H1 (cell line): ENCODE data around the gene GFY. TPM values are rescaled to one million over a fixed set of nuclear protein-coding genes. Genes with fewer than 3 reads are reported as not detected.

Experiments
- CTCF ChIA-PET: fragments of 300-600 bp; sonication (Branson Sonifier 250); formaldehyde crosslinking; loops from one replicate; lab custom pipeline; 2021; ENCODE audit not compliant: partially characterized antibody; lab: Charles Lee
- POLR2A ChIA-PET: fragments of 300-600 bp; sonication (Branson Sonifier 250); formaldehyde crosslinking; loops from one replicate; lab custom pipeline; 2021; ENCODE audit warnings: inconsistent platforms; ENCODE audit not compliant: partially characterized antibody; lab: Charles Lee
- DNase-seq, 2 experiments: peaks; one replicate each; pipeline versions ENCODE4 v3.0.0 to v3.0.0-alpha.2; 2010 to 2022; ENCODE audit warnings: low spot score in 2 of 2, low read depth in 1 of 2, mixed read lengths in 1 of 2
- FAIRE-seq: peaks from 2 replicates; lab custom pipeline; 2011; peaks lifted over from hg19 to GRCh38; lab: Jason Lieb, UNC
- H2AFZ ChIP-seq: 2 replicates; pipeline ENCODE4 v1.8.1; 2012; ENCODE audit warnings: low read length, inconsistent platforms
- H2AK5ac ChIP-seq: 2 replicates; pipeline ENCODE4 v1.6.1; 2013; ENCODE audit warnings: low read depth, low read length
- H2BK120ac ChIP-seq: replicated peaks from 2 replicates; pipeline ENCODE3; 2013; ENCODE audit warnings: low read depth, low read length, inconsistent platforms
- H2BK12ac ChIP-seq: 2 replicates; pipeline ENCODE4 v1.6.1; 2013; ENCODE audit warnings: low read depth, low read length
- H2BK15ac ChIP-seq: 2 replicates; pipeline ENCODE4 v1.6.1; 2013; ENCODE audit warnings: low read length
- H2BK20ac ChIP-seq: 2 replicates; pipeline ENCODE4 v1.6.1; 2013; ENCODE audit warnings: low read length
- H2BK5ac ChIP-seq: 2 replicates; pipeline ENCODE4 v1.6.1; 2013; ENCODE audit warnings: low read depth, low read length
- H3K14ac ChIP-seq: 2 replicates; pipeline ENCODE4 v1.6.1; 2013; ENCODE audit warnings: inconsistent platforms; ENCODE audit not compliant: insufficient read length
- H3K18ac ChIP-seq: 2 replicates; pipeline ENCODE4 v1.6.1; 2013; ENCODE audit warnings: low read length; ENCODE audit errors: extremely low read depth
- H3K23ac ChIP-seq: 2 replicates; pipeline ENCODE4 v1.6.1; 2013; ENCODE audit warnings: inconsistent platforms; ENCODE audit not compliant: insufficient read length
- H3K23me2 ChIP-seq: 2 replicates; pipeline ENCODE4 v1.6.1; 2013; ENCODE audit warnings: low read depth, low read length
- H3K27ac ChIP-seq: 2 replicates; pipeline ENCODE4 v1.6.1; 2011; ENCODE audit warnings: low read depth, low read length, inconsistent platforms
- H3K27me3 ChIP-seq, 4 experiments: replicated peaks in 1 of 4; 1 replicate in 1 of 4; 2 replicates in 3 of 4; pipeline versions ENCODE4 v1.6.1 to v1.8.1; 2011 to 2013; ENCODE audit warnings: low read length in 3 of 4, mild to moderate bottlenecking in 3 of 4, inconsistent platforms in 2 of 4, mixed read lengths in 2 of 4, moderate library complexity in 1 of 4; ENCODE audit not compliant: control insufficient read depth in 3 of 4, insufficient read depth in 3 of 4; ENCODE audit errors: extremely low read depth in 1 of 4
- H3K36me3 ChIP-seq, 4 experiments: 2 replicates each; pipeline versions ENCODE4 v1.6.1 to v1.8.1; 2011 to 2013; ENCODE audit warnings: mild to moderate bottlenecking in 4 of 4, low read length in 3 of 4, moderate library complexity in 2 of 4, control low read depth in 1 of 4, inconsistent platforms in 1 of 4; ENCODE audit not compliant: insufficient read depth in 4 of 4, control insufficient read depth in 2 of 4
- H3K4ac ChIP-seq: replicated peaks from 2 replicates; pipeline ENCODE3; 2013; ENCODE audit warnings: low read length, low read depth, mixed read lengths, inconsistent platforms; ENCODE audit not compliant: insufficient read length
- H3K4me1 ChIP-seq, 4 experiments: replicated peaks in 1 of 4; 1 replicate in 1 of 4; 2 replicates in 3 of 4; pipeline versions ENCODE4 v1.6.1 to v1.8.1; 2011 to 2013; ENCODE audit warnings: low read length in 3 of 4, inconsistent platforms in 2 of 4, mixed read lengths in 1 of 4; ENCODE audit not compliant: insufficient read depth in 4 of 4, control insufficient read depth in 3 of 4
- H3K4me2 ChIP-seq, 2 experiments: 2 replicates each; pipeline versions ENCODE4 v1.6.1 to v1.8.1; 2011 to 2013; ENCODE audit warnings: low read depth in 2 of 2, low read length in 2 of 2, control low read depth in 1 of 2, inconsistent platforms in 1 of 2, mild to moderate bottlenecking in 1 of 2; ENCODE audit not compliant: insufficient read depth in 1 of 2
- H3K4me3 ChIP-seq, 4 experiments: fragments of 200-600, 300-600 bp in 1 of 4; sonication (generic), shearing (Covaris generic), sonication (Bioruptor Twin) in 1 of 4; 2 replicates each; pipeline versions ENCODE4 v1.5.1 to v1.8.1; 2011 to 2016; ENCODE audit warnings: low read length in 4 of 4, low read depth in 3 of 4, control low read depth in 2 of 4, inconsistent platforms in 2 of 4, mild to moderate bottlenecking in 2 of 4, mixed read lengths in 1 of 4, moderate library complexity in 1 of 4; ENCODE audit not compliant: insufficient read depth in 2 of 4; ENCODE audit errors: extremely low read depth in 1 of 4
- H3K56ac ChIP-seq: replicated peaks from 2 replicates; pipeline ENCODE3; 2013; ENCODE audit warnings: low read depth, mild to moderate bottlenecking, mixed read lengths, low read length, inconsistent platforms; ENCODE audit not compliant: insufficient read length
- H3K79me1 ChIP-seq: 2 replicates; pipeline ENCODE4 v1.6.1; 2013; ENCODE audit warnings: low read depth, low read length, control low read depth
- H3K79me2 ChIP-seq, 2 experiments: 2 replicates each; pipeline versions ENCODE4 v1.6.1 to v1.8.1; 2012 to 2013; ENCODE audit warnings: low read length in 2 of 2, mild to moderate bottlenecking in 2 of 2, inconsistent platforms in 1 of 2; ENCODE audit not compliant: insufficient read depth in 2 of 2, control insufficient read depth in 1 of 2
- H3K9ac ChIP-seq, 4 experiments: replicated peaks in 1 of 4; 1 replicate in 1 of 4; 2 replicates in 3 of 4; pipeline versions ENCODE4 v1.6.1 to v1.8.1; 2011 to 2013; ENCODE audit warnings: low read depth in 3 of 4, low read length in 3 of 4, control low read depth in 2 of 4, mild to moderate bottlenecking in 2 of 4, moderate library complexity in 2 of 4, inconsistent platforms in 1 of 4; ENCODE audit errors: extremely low read depth in 1 of 4
- H3K9me3 ChIP-seq, 2 experiments: 2 replicates each; pipeline versions ENCODE4 v1.6.1 to v1.8.1; 2012 to 2013; ENCODE audit warnings: mild to moderate bottlenecking in 2 of 2, moderate library complexity in 2 of 2, control low read depth in 1 of 2, inconsistent platforms in 1 of 2, low read depth in 1 of 2, low read length in 1 of 2, mixed read lengths in 1 of 2; ENCODE audit not compliant: insufficient read depth in 2 of 2
- H4K20me1 ChIP-seq, 2 experiments: replicated peaks in 1 of 2; 2 replicates each; pipeline versions ENCODE3 to v1.8.1; 2011 to 2013; ENCODE audit warnings: inconsistent platforms in 2 of 2, low read length in 2 of 2, mild to moderate bottlenecking in 1 of 2; ENCODE audit not compliant: insufficient read depth in 2 of 2, control insufficient read depth in 1 of 2
- H4K5ac ChIP-seq: 2 replicates; pipeline ENCODE4 v1.6.1; 2013; ENCODE audit warnings: low read length, low read depth, mixed read lengths, inconsistent platforms; ENCODE audit not compliant: insufficient read length
- H4K8ac ChIP-seq: 2 replicates; pipeline ENCODE4 v1.8.0; 2013; ENCODE audit warnings: mild to moderate bottlenecking, moderate library complexity, low read length, inconsistent platforms; ENCODE audit not compliant: insufficient read depth; ENCODE audit errors: extremely low read depth
- H4K91ac ChIP-seq: replicated peaks from 2 replicates; pipeline ENCODE3; 2013; ENCODE audit warnings: low read length, mixed read lengths, inconsistent platforms; ENCODE audit not compliant: insufficient read length
- KDM1A ChIP-seq: fragments of 200-600, 300-600 bp; sonication (generic); IDR thresholded peaks from 2 replicates; pipeline ENCODE4 v1.7.1; 2016; ENCODE audit warnings: mild to moderate bottlenecking, low read length, borderline replicate concordance
- RBBP5 ChIP-seq: IDR thresholded peaks from 2 replicates; pipeline ENCODE4 v1.7.1; 2012; ENCODE audit warnings: low read depth, mild to moderate bottlenecking, inconsistent platforms, low read length, moderate library complexity, borderline replicate concordance
- SIX5 ChIP-seq: IDR thresholded peaks from 2 replicates; pipeline ENCODE4 v1.6.1; 2011; ENCODE audit warnings: mild to moderate bottlenecking, low read depth, low read length
- WGBS, 2 experiments: shearing (Covaris generic) in 1 of 2; methylation state at CpG; one replicate each; pipeline versions ENCODE4 v1.1.6 to v1.1.7; 2013 to 2015; ENCODE audit warnings: low lambda C conversion rate in 2 of 2, mixed read lengths in 2 of 2, inconsistent platforms in 1 of 2, low coverage in 1 of 2, missing lambda C conversion rate in 1 of 2; ENCODE audit not compliant: insufficient replicate concordance in 2 of 2, insufficient coverage in 1 of 2, insufficient read length in 1 of 2; ENCODE audit errors: extremely low coverage in 1 of 2, missing lambda C conversion rate in 1 of 2; 5-methylcytosine and 5-hydroxymethylcytosine counted together
- polyA plus RNA-seq, 7 experiments: library from polyadenylated mRNA; depleted of rRNA in 3 of 7; stranded (reverse) in 5 of 7; unstranded in 2 of 7; fragments of >200 nt in 5 of 7; fragments of 200-250 nt in 2 of 7; gene quantifications; 1 replicate in 5 of 7; 2 replicates in 1 of 7; 4 replicates in 1 of 7; pipeline versions ENCODE4 v1.2.1 to v1.2.3, GENCODE V29; 2011 to 2013; ENCODE audit warnings: missing spikeins in 2 of 7, mixed read lengths in 2 of 7
- total RNA-seq: library from RNA; stranded (reverse); fragmentation: NEBNext Ultra II Directional; extraction: Animal tissue kit (Norgen Biotek cat#: 25700); gene quantifications from 2 replicates; pipeline ENCODE4 v1.2.1, GENCODE V29; 2021

GFY gene
- total and polyA plus RNA-seq, 2 of the 8 experiments (the other 6 are each of a cell fraction or from before 2014, with no cell fraction given): 0.68 to 0.93 TPM

DNA sequence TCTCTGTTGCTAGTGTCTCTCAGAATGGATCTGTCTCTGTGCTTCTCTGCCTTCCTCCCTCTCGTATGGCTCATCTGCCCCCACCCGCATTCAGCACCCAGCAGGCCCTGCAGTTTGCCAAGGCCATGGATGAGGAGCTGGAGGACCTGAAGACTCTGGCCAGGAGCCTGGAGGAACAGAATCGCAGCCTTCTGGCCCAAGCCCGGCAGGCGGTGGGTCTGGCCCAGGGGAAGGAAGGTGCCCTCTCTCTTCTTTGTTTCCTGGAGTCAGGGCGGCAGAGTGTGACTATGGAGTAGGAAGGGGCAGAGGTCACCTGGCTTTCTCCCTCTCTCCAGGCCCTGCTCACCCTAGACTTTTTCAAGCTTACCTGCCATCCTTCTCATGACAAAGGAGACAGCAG lies 26.3 kb upstream of the GFY start:
- Histone ChIP-seq H3K14ac (no peak overlapping the region), H2BK120ac (no peak overlapping the region), H3K18ac (peak overlapping the region; percentile 48; the same call in 1 of the 2 replicates), H3K27ac (no peak overlapping the region), H3K4me3 (no peak overlapping the region), H3K4me2 (no peak overlapping the region), H3K23ac (no peak overlapping the region), H2BK15ac (no peak overlapping the region), H4K8ac (no peak overlapping the region), H2BK5ac (peak overlapping the region; percentile 73; the same call in 1 of the 2 replicates), H3K27me3 (no peaks in the 10 kb centered on the region), H2BK20ac (0 out of 2 replicates have a peak overlapping the region, but pooled peaks have one; percentile 7), H4K20me1 (no peaks in the 10 kb centered on the region), H2AFZ (no peak overlapping the region), H3K79me1 (no peaks in the 10 kb centered on the region), H3K79me2 (no peaks in the 10 kb centered on the region), H3K9ac (no peak overlapping the region), H4K5ac (no peak overlapping the region), H3K56ac (no peak overlapping the region), H3K9me3 (no peaks in the 10 kb centered on the region), H4K91ac (no peak overlapping the region), H3K4ac (no peak overlapping the region), H3K4me1 (peaks cover under 1 to 24% (median 15%) of the 10 kb centered on the region in 4 experiments), H3K23me2 (no peaks in the 10 kb centered on the region), H2AK5ac (no peak overlapping the region), H2BK12ac (peak overlapping the region; percentile 29; the same call in 1 of the 2 replicates), H3K36me3 (no peaks in the 10 kb centered on the region)
- DNase-seq (no peak), FAIRE-seq (no peak)
- POLR2A ChIA-PET: interaction anchor here (0.8 to 1.0 kb wide), 2 partner anchors 22 to 31 kb away, joined by 3 read pairs; no protein-coding TSS in a partner anchor
- CTCF ChIA-PET: interaction anchor here (1.0 to 10.4 kb wide), 3 partner anchors 16 to 26 kb away, joined by 3 to 291 read pairs (median 3); partner anchors contain the start of genes GFY and PTH2
- no peak for TF ChIP-seq KDM1A
- no peak for TF ChIP-seq SIX5
- TF ChIP-seq RBBP5: no peak
- 78% methylated on average over 6 of the region's 6 CpGs; no CpG with 5 or more reads in 1 of the 2 experiments for WGBS, 2 experiments
